Suprapubic skin (tissue), 4 donors: ENCODE measurements around the gene CBLB. TPM values are rescaled to one million over a fixed set of nuclear protein-coding genes. Genes with fewer than 3 reads are reported as not detected.

Experiments used
- DNase-seq, 2 donors: peaks; one replicate each; pipeline ENCODE4 v3.0.0-alpha.2; 2019; ENCODE audit warnings: low spot score in 2 of 2
- H3K27ac ChIP-seq: fragments of 200-600 bp; sonication (generic); one replicate; pipeline ENCODE4 v1.5.1; 2019
- H3K27me3 ChIP-seq: fragments of 200-600 bp; sonication (generic); one replicate; pipeline ENCODE4 v1.5.1; 2019
- H3K36me3 ChIP-seq: fragments of 200-600 bp; sonication (generic); one replicate; pipeline ENCODE4 v1.5.1; 2019
- H3K4me1 ChIP-seq: fragments of 200-600 bp; sonication (generic); one replicate; pipeline ENCODE4 v1.5.1; 2019
- H3K4me3 ChIP-seq: fragments of 200-600 bp; sonication (generic); one replicate; pipeline ENCODE4 v1.5.1; 2019; ENCODE audit warnings: mild to moderate bottlenecking
- H3K9me3 ChIP-seq: fragments of 200-600 bp; sonication (generic); one replicate; pipeline ENCODE4 v1.5.1; 2019
- EP300 ChIP-seq: sonication (generic); formaldehyde crosslinking; IDR thresholded peaks from one replicate; pipeline ENCODE4 v1.6.1; 2017; ENCODE audit warnings: antibody characterized with exemption
- POLR2A ChIP-seq, 2 donors: fragments of 450-650 bp; IDR thresholded peaks; one replicate each; pipeline ENCODE4 v1.6.1; 2017; ENCODE audit warnings: antibody characterized with exemption in 2 of 2, mild to moderate bottlenecking in 2 of 2, moderate library complexity in 2 of 2
- POLR2AphosphoS5 ChIP-seq, 3 donors: sonication (generic); formaldehyde crosslinking; IDR thresholded peaks; one replicate each; pipeline ENCODE4 v1.6.1; 2017; ENCODE audit warnings: antibody characterized with exemption in 3 of 3
- WGBS: methylation state at CpG from one replicate; pipeline ENCODE4 v1.1.5; 2018; 5-methylcytosine and 5-hydroxymethylcytosine counted together
- total RNA-seq, 4 donors: library from RNA; depleted of rRNA; stranded (reverse); fragments of >200 nt; gene quantifications; one replicate each; pipeline ENCODE4 v1.1.0, GENCODE V29; 2016
- TF ChIP-seq, protein P1 (sequence below), 2 donors: fragments of 200-600 bp in 1 of 2; fragments of 450-650 bp in 1 of 2; sonication (generic) in 1 of 2; IDR thresholded peaks; one replicate each; pipeline ENCODE4 v1.5.1; 2016 to 2019; ENCODE audit warnings: antibody characterized with exemption in 2 of 2, mild to moderate bottlenecking in 1 of 2, moderate library complexity in 1 of 2

CBLB gene
- total RNA-seq, 4 donors from 2014 or later, result 16.8 to 43.8 (median 25.2) TPM

DNA sequence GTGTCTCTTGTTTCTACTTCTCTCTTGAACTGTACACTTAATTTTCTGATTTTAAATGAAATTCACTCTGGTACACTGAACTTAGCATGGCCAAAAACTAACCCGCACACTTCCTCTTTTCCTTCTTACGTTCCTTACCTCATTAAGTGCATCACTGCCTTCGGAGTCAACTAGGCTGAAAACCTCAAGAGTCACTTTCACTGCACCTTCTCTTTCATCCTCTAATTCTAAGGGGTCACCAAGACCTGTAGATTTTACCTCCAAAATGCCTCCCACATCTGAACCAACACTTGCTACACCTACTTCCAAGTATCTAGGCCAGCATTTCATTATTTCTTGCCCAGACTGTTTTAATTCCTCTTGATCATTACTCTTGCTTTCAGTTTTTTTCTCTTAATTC is 6.6 kb downstream of the CBLB start:
- DNase-seq, result no peak
- H3K4me1 ChIP-seq, result peaks cover 37% of the 10 kb centered on the region
- H3K4me3 ChIP-seq, result no peak overlapping the region

DNA sequence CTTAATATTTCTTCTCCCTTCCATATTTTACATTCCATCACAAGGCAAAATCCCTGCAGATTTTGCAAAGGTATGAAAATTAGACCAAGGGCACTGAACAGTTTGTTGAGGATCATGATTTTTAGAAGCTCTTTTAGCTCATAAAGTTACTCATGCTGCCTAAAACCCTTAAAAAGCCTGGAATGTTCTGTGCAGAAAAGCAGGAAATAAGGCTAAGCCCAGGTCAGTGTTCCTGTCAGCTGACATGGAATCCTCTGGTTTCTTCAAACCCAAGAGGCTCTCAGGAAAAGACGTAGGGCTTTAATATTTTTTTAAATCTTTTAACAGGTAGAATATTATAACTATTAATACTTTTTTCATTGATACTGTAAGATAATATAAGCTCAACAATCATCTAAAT is 8.2 kb downstream of the CBLB start:
- 67% methylated on average over 1 of the region's 1 CpG for WGBS
- no peak for DNase-seq
- Histone ChIP-seq H3K4me1 (peaks cover 29% of the 10 kb centered on the region), H3K27ac (no peak overlapping the region), H3K9me3 (no peaks in the 10 kb centered on the region), H3K36me3 (peaks cover 10% of the 10 kb centered on the region), H3K4me3 (no peak overlapping the region), H3K27me3 (no peaks in the 10 kb centered on the region)
- TF ChIP-seq, protein P1, sequence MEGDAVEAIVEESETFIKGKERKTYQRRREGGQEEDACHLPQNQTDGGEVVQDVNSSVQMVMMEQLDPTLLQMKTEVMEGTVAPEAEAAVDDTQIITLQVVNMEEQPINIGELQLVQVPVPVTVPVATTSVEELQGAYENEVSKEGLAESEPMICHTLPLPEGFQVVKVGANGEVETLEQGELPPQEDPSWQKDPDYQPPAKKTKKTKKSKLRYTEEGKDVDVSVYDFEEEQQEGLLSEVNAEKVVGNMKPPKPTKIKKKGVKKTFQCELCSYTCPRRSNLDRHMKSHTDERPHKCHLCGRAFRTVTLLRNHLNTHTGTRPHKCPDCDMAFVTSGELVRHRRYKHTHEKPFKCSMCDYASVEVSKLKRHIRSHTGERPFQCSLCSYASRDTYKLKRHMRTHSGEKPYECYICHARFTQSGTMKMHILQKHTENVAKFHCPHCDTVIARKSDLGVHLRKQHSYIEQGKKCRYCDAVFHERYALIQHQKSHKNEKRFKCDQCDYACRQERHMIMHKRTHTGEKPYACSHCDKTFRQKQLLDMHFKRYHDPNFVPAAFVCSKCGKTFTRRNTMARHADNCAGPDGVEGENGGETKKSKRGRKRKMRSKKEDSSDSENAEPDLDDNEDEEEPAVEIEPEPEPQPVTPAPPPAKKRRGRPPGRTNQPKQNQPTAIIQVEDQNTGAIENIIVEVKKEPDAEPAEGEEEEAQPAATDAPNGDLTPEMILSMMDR (IDR thresholded peaks at IDR 0.05), result no peak
- TF ChIP-seq EP300 (no peak), POLR2A (IDR thresholded peaks at IDR 0.05) (no peak), POLR2AphosphoS5 (IDR thresholded peaks at IDR 0.05) (no peak)

More for the DNA sequence above, 6.6 kb downstream of the CBLB start:
- 88% methylated on average over 3 of the region's 3 CpGs for WGBS
- Histone ChIP-seq H3K27ac (no peak overlapping the region), H3K27me3 (no peaks in the 10 kb centered on the region), H3K9me3 (no peaks in the 10 kb centered on the region), H3K36me3 (peaks cover 10% of the 10 kb centered on the region)
- TF ChIP-seq EP300, result no peak

DNA sequence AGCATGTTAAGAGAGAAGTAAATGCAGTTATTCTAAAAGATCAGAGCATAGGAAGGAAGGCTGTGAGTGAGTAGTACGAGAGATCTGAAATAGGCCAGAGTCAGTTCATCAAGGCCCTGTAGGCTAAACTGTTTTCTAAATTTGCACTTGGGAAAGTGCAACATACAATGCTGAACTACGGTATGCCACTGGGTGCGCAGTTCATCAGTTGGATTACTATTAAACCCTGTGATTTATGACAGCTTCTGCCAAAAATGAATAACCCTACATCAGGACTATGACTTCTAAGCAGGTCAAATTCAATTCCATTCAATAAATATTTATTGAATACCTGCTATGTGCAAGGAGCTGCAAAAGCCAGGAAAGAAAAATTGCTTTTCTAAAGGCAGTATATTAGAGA is 10.8 kb downstream of the CBLB start:
- TF ChIP-seq EP300, result no peak
- TF ChIP-seq POLR2AphosphoS5 (IDR thresholded peaks at IDR 0.05), result no peak
- TF ChIP-seq, protein P1 (IDR thresholded peaks at IDR 0.05), result no peak
- no peak for TF ChIP-seq POLR2A (IDR thresholded peaks at IDR 0.05)
- Histone ChIP-seq H3K9me3 (no peaks in the 10 kb centered on the region), H3K27me3 (no peaks in the 10 kb centered on the region), H3K4me3 (no peak overlapping the region), H3K36me3 (peaks cover 17% of the 10 kb centered on the region), H3K27ac (no peak overlapping the region), H3K4me1 (peaks cover 10% of the 10 kb centered on the region)
- 92% methylated on average over 3 of the region's 3 CpGs for WGBS
- DNase-seq, result no peak

DNA sequence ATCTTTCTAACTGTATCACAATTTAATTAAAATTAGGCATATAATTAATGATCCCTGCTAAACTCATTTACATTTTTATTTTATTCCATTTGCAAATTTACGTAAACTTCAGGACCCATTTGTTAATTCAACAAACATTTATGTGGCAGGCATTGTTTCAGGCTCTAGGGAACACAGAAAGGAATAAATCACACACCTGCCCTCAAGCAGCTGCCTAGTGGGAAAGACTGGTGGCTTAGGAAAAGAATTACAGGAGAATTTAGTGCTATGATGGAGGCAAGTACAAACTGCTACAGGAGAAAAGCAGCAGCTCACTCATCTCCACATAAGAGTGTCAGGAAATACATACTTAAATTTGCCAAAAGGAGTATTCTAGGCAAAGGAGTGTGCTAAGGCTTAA is 11.2 kb downstream of the CBLB start:
- peaks cover 21% of the 10 kb centered on the region for H3K36me3 ChIP-seq
- no peak overlapping the region for H3K4me3 ChIP-seq
- H3K27ac ChIP-seq, result no peak overlapping the region
- WGBS, result 89% methylated on average over 1 of the region's 1 CpG
- peaks cover 6% of the 10 kb centered on the region for H3K4me1 ChIP-seq
- no peak for TF ChIP-seq POLR2A (IDR thresholded peaks at IDR 0.05)
- TF ChIP-seq POLR2AphosphoS5 (IDR thresholded peaks at IDR 0.05), result no peak
- TF ChIP-seq, protein P1 (IDR thresholded peaks at IDR 0.05), result no peak
- no peaks in the 10 kb centered on the region for H3K9me3 ChIP-seq
- H3K27me3 ChIP-seq, result no peaks in the 10 kb centered on the region
- DNase-seq, result no peak

DNA sequence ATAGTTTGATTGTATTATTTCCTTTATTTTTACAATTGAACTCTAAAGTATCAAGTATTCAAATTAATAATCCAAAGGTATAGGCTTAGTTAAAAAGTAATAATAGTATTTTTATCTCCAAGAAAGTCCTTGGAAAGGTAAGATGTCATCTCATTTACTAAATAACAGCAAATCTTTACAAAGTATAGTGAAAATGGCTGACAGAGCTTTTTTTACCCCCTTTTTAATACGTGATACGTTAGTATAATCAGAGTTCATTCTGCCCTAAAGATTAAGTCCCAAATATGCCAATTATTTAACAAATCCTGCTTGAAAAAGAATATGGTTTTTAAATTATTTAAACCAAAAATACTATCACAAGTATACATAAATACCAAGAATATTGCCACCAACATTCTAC is 12.2 kb downstream of the CBLB start:
- Histone ChIP-seq H3K27me3 (no peaks in the 10 kb centered on the region), H3K36me3 (peaks cover 31% of the 10 kb centered on the region), H3K27ac (no peak overlapping the region), H3K9me3 (no peaks in the 10 kb centered on the region), H3K4me3 (no peak overlapping the region), H3K4me1 (no peaks in the 10 kb centered on the region)
- 98% methylated on average over 2 of the region's 2 CpGs for WGBS
- DNase-seq, result no peak
- no peak for TF ChIP-seq EP300
- TF ChIP-seq POLR2A (IDR thresholded peaks at IDR 0.05), result no peak
- TF ChIP-seq, protein P1 (IDR thresholded peaks at IDR 0.05), result no peak
- no peak for TF ChIP-seq POLR2AphosphoS5 (IDR thresholded peaks at IDR 0.05)

DNA sequence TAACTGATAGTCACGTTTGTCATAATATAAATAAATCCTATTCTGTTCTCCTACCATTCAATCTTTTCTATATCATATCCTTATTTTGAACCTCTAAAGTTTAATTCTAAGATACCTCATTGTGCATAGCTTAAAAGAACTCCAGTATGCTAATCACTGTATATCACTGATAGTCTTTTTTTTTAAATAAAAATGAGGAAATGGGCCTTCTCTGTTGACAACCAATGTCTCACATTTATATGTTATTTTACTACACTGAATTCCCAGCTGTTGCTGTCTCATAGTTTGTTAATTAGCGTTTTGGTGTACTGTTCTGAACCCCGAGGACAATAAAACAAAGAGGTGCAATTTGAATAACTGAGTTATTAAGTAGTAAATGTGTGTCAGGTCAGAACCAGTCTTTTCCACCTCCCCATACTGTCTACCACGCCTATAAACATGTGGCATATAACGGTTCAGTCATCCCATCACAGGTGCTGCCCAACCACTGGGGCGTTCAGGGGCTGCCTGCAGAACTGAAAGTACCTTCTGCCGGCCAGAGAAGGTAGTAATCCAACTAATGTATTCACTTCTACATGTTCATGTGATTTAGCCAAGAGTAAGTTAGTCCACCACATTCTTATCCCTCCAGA is 14.9 kb downstream of the CBLB start:
- 89% methylated on average over 7 of the region's 7 CpGs for WGBS
- H3K4me3 ChIP-seq, result no peak overlapping the region
- no peaks in the 10 kb centered on the region for H3K9me3 ChIP-seq
- H3K36me3 ChIP-seq, result peaks cover 31% of the 10 kb centered on the region
- no peak overlapping the region for H3K27ac ChIP-seq
- DNase-seq, result no peak
- no peaks in the 10 kb centered on the region for H3K27me3 ChIP-seq
- TF ChIP-seq EP300 (no peak), POLR2AphosphoS5 (IDR thresholded peaks at IDR 0.05) (no peak), POLR2A (IDR thresholded peaks at IDR 0.05) (no peak)
- TF ChIP-seq, protein P1 (IDR thresholded peaks at IDR 0.05), result no peak
- H3K4me1 ChIP-seq, result no peaks in the 10 kb centered on the region
